SK-MEL-5 (cell line): ENCODE data around the gene BCKDK. TPM values are rescaled to one million over a fixed set of nuclear protein-coding genes. Genes with fewer than 3 reads are reported as not detected.
"Not testable (repeated sequence)": the region's sequence is repeated elsewhere in the genome, so short reads cannot be mapped to it uniquely, and the experiment has no call there.

Source experiments
- DNase-seq: peaks from one replicate; pipeline ENCODE4 v3.0.0-alpha.2; 2016; ENCODE audit warnings: low read depth, low spot score
- in situ Hi-C: cut with HindIII; loops from 2 replicates; pipeline ENCODE4 v1.10.0; 2016; ENCODE audit warnings: low sequenced_read_pairs, high pct_unique_total_duplicates, low pct_unique_long_range_greater_than_20kb
- total RNA-seq: library from RNA; depleted of rRNA; stranded (reverse); fragments of >200 nt; shearing (Covaris generic); gene quantifications from 2 replicates; pipeline ENCODE4 v1.2.3, GENCODE V29; 2014

Gene BCKDK
- total RNA-seq, 1 experiment from 2014 or later = 23.6 TPM

GRCh38 chr16:31087971-31088370, 20.2 kb upstream of the BCKDK start:
- DNase-seq = no peak
- in situ Hi-C loops = no loop called here

DNA sequence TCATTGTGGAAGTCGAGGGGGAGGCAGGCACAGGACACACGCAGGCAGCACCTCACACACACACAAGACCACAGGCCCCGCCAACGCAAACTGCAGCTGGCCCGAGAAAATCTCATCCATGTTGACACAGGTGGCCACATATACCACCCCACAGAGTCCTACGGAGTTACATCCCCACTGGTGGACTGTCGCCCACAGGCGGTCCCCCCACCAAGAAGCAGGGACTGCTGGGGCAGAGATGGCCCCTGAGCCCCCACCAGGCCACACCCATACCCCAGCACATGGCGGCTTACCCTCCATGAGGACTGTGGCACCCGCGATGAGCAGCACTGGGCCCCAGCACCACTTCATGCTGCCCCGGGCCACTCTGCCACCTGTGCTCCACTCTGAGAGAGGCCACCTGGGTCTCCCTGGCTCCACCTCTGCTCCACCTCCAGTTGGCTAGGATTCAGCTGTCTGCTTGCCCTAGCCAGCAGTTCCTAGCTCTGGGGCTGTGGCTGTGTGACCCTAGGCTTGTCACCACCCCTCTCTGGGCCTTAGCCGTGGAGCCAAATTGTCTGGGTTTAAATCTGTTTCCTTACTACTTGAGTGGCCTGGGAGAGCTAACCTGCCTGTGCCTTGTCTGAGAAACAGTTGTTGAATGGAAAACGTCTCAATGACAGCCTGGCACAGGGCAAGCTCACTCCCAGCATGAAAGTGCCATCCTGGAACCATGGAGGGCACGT, 19.6 kb upstream of the BCKDK start, which contains the start of gene PRSS53:
TSS of gene PRSS53 (minus strand) at position 485 of the 725 bp plus-strand sequence. CDS start at position 351, 134 bp downstream.
- in situ Hi-C loops = no loop called here

GRCh38 chr16:31089199-31089598, 19.0 kb upstream of the BCKDK start:
- no peak for DNase-seq
- in situ Hi-C loops = no loop called here

More for the DNA sequence above, 19.6 kb upstream of the BCKDK start, which contains the start of gene PRSS53:
- no peak for DNase-seq

DNA sequence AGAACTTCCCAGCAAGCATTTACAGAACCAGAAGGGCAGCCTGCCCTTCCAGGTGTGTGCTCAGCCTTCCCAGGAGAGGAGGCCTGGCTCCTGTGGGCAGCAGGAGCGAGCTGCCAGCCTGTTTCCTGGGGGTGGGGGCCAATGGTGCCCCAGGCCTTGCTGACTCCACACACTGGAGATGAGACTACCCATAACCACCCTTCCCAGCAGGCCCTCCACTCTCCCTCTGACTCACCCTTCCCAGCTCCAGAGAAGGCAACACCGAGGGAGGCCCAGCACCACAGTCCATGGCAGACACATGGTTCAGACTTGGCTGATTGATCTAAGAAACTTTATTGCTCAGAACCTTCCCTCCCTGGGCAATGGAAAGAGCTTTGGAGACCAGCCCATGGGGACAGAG, 17.6 kb upstream of the BCKDK start:
- in situ Hi-C loops = no loop called here
- DNase-seq = no peak

GRCh38 chr16:31092330-31092729, 15.9 kb upstream of the BCKDK start:
- in situ Hi-C loops = no loop called here
- no peak for DNase-seq

GRCh38 chr16:31093132-31093703, 15.0 kb upstream of the BCKDK start:
- DNase-seq = peak; percentile 70
- in situ Hi-C loops = no loop called here

GRCh38 chr16:31094088-31094423, 14.1 kb upstream of the BCKDK start:
- in situ Hi-C loops = no loop called here
- DNase-seq = no peak

DNA sequence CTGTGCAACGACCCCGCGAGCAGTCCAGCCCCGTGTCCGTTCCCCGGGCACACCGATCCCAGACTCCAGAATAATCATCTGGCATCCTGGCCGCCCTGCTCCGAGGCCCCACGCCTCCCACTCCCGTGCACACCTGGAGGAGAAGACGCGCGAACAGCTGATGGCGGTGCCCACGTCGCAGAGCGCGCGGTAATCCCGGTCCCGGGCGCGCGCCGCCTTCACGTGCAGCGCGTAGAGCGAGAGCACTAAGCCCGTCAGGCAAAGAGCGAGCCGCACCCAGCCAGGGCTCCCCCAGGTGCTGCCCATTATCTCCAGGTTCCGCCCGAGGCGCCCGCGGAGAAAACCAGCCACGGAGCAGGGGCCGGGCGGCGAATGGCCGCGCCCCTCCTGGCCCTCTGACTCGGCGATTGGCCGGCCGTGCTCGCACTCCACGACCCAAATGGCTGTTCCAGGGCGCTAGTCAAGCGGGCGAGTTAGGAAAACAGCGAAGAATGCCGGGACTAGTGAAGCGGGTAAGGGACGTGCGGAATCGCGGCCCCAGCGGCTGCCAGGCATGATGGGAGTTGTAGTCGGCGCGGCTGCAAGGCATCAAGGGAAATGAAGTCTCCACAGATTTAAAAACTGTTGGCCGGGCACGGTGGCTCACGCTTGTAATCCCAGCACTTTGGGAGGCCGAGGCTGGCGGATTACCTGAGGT, 13.6 kb upstream of the BCKDK start, which contains the start of gene VKORC1:
TSS of gene VKORC1 (minus strand) at position 374 of the 697 bp plus-strand sequence. CDS start at position 306, 68 bp downstream.
- in situ Hi-C loops = no loop called here
- peak; percentile 97 for DNase-seq

DNA sequence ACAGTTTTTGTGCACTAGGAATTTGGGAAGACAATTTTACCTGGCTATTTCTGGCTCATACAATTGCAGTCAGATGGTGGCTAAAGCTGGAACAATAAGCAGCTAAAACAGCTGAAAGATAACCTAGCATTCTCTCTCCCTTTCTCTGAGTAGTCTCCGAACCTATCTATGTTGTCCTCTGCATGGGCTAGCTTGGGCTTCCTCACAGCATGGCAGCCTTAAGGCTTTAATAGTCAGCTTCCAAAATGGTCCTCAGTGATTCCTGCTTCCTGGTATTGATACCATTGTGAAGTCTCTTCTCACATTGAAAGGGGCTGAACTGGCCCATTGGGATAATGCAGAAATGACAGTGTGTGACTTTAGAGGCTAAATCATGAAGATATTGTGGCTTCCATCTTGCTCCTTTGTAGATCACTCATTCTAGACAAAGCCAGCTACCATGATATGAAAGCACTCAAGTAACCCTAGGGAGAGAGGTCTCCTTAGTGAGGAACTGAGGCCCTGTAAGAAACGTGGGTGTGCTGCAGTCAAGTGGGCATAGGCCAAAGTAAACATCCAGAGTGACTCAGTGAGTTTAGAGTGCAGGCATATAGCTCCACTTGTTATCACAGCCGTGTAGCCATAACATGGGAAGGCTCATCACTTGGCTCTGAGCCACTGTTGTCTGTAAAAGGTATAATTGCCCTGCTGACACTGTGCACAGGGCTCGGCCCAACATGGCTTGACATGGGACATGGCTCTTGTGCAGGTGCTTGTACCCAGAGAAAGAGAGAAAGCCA, 8.1 kb upstream of the BCKDK start:
- in situ Hi-C loops = no loop called here
- no peak for DNase-seq

- DNase-seq, in situ Hi-C loops: not testable (repeated sequence)
These were observed 7.1 kb upstream of the BCKDK start for GRCh38 chr16:31100876-31101641.

GRCh38 chr16:31105677-31106213, 2.4 kb upstream of the BCKDK start:
- in situ Hi-C loops = no loop called here

DNA sequence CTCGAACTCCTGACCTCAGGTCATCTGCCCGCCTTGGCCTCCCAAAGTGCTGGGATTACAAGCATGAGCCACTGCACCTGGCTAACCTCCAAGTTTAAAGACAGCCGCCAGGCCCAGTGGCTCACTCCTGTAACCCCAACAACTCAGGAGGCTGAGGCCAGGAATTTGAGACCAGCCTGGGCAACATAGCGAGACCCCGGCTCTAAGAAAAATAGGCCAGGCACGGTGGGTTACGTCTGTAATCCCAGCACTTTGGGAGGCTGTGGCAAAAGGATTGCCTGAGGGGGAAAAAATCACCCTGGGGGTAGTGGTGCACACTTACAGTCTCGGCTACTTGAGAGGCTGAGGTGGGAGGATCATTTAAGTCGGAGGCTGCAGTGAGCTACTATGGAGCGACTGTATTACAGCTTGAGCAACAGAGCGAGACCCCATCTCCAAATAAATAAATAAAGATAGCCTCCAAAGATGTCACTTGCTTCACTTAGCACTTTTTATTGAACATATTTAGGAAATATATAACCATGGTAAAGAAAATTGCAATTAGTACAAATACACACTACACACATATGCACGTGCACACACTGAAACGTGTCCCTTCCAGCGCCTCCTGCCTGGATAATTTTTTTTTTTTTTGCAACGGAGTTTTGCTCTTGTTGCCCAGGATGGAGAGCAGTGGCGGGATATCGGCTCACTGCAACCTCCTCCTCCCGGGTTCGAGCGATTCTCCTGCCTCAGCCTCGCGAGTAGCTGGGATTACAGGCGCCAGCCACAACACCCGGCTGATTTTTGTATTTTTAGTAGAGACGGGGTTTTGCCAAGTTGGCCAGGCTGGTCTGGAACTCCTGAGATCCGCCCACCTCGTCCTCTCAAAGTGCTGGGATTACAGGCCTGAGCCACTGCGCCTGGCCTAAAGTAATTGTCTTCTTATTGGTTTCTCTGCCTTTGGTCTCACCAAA, 1.4 kb upstream of the BCKDK start:
- in situ Hi-C loops = no loop called here
- no peak for DNase-seq

More at GRCh38 chr16:31105677-31106213, 2.4 kb upstream of the BCKDK start:
- peak; percentile 77 for DNase-seq

GRCh38 chr16:31107465-31107867, 720 bp upstream of the BCKDK start:
- in situ Hi-C loops = no loop called here
- no peak for DNase-seq

- no peak for DNase-seq
- in situ Hi-C loops = no loop called here
These were observed 790 bp downstream of the BCKDK start for GRCh38 chr16:31108794-31109558.

GRCh38 chr16:31109622-31110021, 1.4 kb downstream of the BCKDK start:
- no peak for DNase-seq
- in situ Hi-C loops = no loop called here
